Lower lobe of right lung (tissue), 2 donors: ENCODE results near the gene KRT83. TPM values are rescaled to one million over a fixed set of nuclear protein-coding genes. Genes with fewer than 3 reads are reported as not detected.

ENCODE experiments used
- ATAC-seq, 2 donors: fragments of 200-7000 bp; cut with Tn5 transposase; one replicate each; pipeline ENCODE4 v1.9.1; 2020 to 2022; ENCODE audit warnings: mild to moderate bottlenecking in 2 of 2, moderate library complexity in 2 of 2
- DNase-seq: peaks from one replicate; pipeline ENCODE4 v3.0.0-alpha.2; 2020
- H3K27ac ChIP-seq: fragments of 200-600 bp; one replicate; pipeline ENCODE4 v1.8.0; 2022
- H3K27me3 ChIP-seq: fragments of 200-600 bp; one replicate; pipeline ENCODE4 v1.8.0; 2022; ENCODE audit warnings: low read depth
- H3K36me3 ChIP-seq: fragments of 200-600 bp; one replicate; pipeline ENCODE4 v1.8.0; 2022; ENCODE audit warnings: mild to moderate bottlenecking
- H3K4me1 ChIP-seq: fragments of 200-600 bp; one replicate; pipeline ENCODE4 v1.8.0; 2022
- H3K4me3 ChIP-seq: fragments of 200-600 bp; one replicate; pipeline ENCODE4 v1.8.0; 2022; ENCODE audit warnings: mild to moderate bottlenecking
- H3K9me3 ChIP-seq: fragments of 200-600 bp; one replicate; pipeline ENCODE4 v1.8.0; 2022
- intact Hi-C: fragments of 100-400 bp; cut with DNase I; formaldehyde crosslinking; loops from one replicate; pipeline ENCODE4 v1.11.0; 2022
- total RNA-seq: library from RNA; stranded (reverse); fragmentation: NEBNext Ultra II Directional; extraction: Animal tissue kit (Norgen Biotek cat#: 25700); gene quantifications from one replicate; pipeline ENCODE4 v1.2.1, GENCODE V29; 2021
- TF ChIP-seq, protein P1 (sequence below): fragments of 200-600 bp; IDR thresholded peaks from one replicate; pipeline ENCODE4 v1.8.0; 2022; ENCODE audit warnings: antibody characterized with exemption, mild to moderate bottlenecking
- donor health status: DM: no; HTN: yes; CAD: no; lungs with severe emphysema.

Gene KRT83
- total RNA-seq, 1 donor from 2014 or later: not detected

DNA sequence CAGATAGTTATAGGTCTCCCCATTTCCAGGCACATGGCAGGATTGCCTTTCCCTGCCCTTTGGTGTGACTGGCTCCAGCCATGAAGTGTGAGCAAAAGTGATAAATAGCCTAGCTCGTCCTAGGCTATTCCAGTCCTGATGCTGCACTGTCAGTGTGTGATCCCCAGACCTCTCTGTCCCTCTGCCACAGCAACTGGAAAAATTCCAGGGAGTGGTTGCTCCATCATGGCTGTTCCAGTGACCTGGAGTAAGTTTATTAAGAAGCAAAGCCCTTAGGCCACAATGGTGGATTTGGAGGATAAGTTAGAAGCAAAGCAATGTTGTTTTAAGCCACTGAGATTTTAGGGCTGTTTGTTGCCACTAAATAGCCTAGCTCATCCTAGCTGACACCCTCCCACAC is 9.8 kb upstream of the KRT83 start:
- no peaks in the 10 kb centered on the region for H3K36me3 ChIP-seq
- no peak overlapping the region for H3K27ac ChIP-seq
- H3K4me3 ChIP-seq: no peak overlapping the region
- H3K27me3 ChIP-seq: no peaks in the 10 kb centered on the region
- ATAC-seq: no peak
- no peaks in the 10 kb centered on the region for H3K4me1 ChIP-seq
- H3K9me3 ChIP-seq: no peaks in the 10 kb centered on the region
- intact Hi-C loops: no loop called here
- DNase-seq: no peak
- TF ChIP-seq, protein P1, sequence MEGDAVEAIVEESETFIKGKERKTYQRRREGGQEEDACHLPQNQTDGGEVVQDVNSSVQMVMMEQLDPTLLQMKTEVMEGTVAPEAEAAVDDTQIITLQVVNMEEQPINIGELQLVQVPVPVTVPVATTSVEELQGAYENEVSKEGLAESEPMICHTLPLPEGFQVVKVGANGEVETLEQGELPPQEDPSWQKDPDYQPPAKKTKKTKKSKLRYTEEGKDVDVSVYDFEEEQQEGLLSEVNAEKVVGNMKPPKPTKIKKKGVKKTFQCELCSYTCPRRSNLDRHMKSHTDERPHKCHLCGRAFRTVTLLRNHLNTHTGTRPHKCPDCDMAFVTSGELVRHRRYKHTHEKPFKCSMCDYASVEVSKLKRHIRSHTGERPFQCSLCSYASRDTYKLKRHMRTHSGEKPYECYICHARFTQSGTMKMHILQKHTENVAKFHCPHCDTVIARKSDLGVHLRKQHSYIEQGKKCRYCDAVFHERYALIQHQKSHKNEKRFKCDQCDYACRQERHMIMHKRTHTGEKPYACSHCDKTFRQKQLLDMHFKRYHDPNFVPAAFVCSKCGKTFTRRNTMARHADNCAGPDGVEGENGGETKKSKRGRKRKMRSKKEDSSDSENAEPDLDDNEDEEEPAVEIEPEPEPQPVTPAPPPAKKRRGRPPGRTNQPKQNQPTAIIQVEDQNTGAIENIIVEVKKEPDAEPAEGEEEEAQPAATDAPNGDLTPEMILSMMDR: no peak

GRCh38 chr12:52327830-52328500 is 6.8 kb upstream of the KRT83 start:
- H3K27ac ChIP-seq: no peak overlapping the region
- H3K4me3 ChIP-seq: no peak overlapping the region
- no peaks in the 10 kb centered on the region for H3K9me3 ChIP-seq
- ATAC-seq (peak; percentile 9 to 18), DNase-seq (no peak)
- no peaks in the 10 kb centered on the region for H3K36me3 ChIP-seq
- H3K27me3 ChIP-seq: no peaks in the 10 kb centered on the region
- intact Hi-C loops: no loop called here
- no peaks in the 10 kb centered on the region for H3K4me1 ChIP-seq
- TF ChIP-seq, protein P1: no peak

DNA sequence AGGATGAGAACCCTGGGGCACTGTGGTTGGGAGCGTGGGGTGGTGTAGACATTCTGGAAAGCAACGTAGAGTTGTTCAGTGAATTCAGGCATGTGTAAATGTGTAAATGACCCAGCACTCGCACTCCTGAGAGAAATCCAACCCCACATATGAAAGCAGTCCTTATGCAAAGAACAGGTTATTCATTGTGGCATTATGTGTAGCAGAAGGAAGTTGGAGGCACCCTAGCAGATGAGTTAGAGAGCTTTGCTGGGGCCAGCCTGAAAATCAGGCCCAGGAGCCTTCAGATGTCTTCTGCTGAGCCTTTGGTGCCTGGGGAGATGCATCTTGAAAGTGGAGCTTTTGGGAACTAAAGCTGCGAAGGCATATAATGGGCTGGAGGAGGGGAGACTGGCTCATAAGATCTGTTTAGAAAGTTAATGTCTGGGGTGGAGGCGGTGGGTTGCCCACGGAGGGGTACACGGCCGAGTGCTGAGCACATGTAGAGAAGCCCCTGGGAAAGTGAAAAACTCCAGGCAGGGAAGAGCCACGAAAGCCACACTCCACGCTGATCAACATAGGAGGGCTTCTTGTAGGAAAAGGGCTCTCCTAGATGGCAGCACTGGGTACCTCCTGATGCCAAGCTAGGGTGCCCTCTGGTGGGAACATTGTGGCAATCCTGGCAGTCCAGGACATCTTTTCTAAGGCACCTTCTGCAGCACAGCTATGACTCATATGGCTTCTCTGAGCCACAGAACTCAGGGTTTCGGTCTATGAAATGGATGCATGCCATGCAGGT is 6.0 kb upstream of the KRT83 start:
- ATAC-seq (peak; percentile 95), DNase-seq (peak; percentile 77)
- H3K27me3 ChIP-seq: no peaks in the 10 kb centered on the region
- intact Hi-C loops: no loop called here
- no peaks in the 10 kb centered on the region for H3K9me3 ChIP-seq
- no peaks in the 10 kb centered on the region for H3K36me3 ChIP-seq
- no peak overlapping the region for H3K4me3 ChIP-seq
- H3K27ac ChIP-seq: no peak overlapping the region
- TF ChIP-seq, protein P1: peak; percentile 88
- no peaks in the 10 kb centered on the region for H3K4me1 ChIP-seq

DNA sequence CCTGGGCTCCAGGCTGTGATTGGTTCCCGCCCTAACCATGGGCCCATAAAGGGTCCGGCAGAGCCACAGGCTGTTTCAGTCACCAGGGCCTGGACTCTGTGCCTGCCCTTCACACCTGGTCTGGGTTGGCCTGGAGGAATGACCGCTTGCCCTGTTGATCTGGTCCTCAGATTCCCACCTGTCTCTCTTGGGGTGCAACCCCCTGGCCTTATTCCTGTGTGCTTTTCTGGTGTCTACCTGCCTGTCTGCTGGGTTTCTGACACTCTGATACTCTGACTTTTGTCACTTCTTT is 2.9 kb upstream of the KRT83 start:
- TF ChIP-seq, protein P1: no peak
- no peaks in the 10 kb centered on the region for H3K9me3 ChIP-seq
- no peak overlapping the region for H3K4me3 ChIP-seq
- no peak overlapping the region for H3K27ac ChIP-seq
- ATAC-seq: no peak
- no peaks in the 10 kb centered on the region for H3K36me3 ChIP-seq
- H3K27me3 ChIP-seq: peaks cover 20% of the 10 kb centered on the region
- no peaks in the 10 kb centered on the region for H3K4me1 ChIP-seq
- intact Hi-C loops: no loop called here
- no peak for DNase-seq

DNA sequence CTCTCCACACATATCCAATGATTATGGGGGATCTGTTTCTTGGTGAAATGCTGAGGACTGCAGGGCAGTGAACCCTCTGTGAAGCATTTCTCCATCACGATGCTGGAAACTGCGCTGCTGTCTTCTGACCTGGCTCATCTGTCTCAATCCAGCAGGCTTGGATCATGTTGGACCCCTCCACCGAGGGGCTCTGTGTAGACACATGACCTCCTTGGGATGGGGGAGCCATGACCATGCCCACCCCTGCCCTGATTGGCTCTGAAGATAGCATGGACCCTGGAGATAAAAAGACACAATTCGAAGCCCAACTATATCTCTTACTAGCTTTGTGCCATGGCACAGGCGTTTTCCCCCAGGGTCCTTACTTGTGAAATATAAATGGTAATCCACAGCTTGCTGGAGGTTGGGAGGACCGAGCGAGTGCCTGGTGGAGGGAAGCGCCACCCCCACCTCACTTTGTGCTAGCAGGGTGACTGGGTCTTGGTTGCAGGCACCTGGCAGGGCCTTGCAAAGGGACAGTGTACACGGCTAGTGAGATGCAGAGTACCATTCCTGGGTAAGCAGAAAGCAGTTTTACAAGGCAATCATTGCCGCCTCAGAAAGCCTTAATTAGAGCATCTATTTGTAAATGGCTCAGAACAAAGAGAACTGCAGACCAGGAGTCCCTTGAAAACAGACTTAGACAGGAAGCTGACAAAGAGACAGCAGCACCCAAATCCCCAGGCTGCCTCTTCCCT is 2.4 kb upstream of the KRT83 start:
- no peaks in the 10 kb centered on the region for H3K4me1 ChIP-seq
- intact Hi-C loops: no loop called here
- TF ChIP-seq, protein P1: no peak
- DNase-seq: no peak
- H3K27ac ChIP-seq: no peak overlapping the region
- no peaks in the 10 kb centered on the region for H3K9me3 ChIP-seq
- peaks cover 20% of the 10 kb centered on the region for H3K27me3 ChIP-seq
- no peak for ATAC-seq
- H3K36me3 ChIP-seq: no peaks in the 10 kb centered on the region
- H3K4me3 ChIP-seq: no peak overlapping the region
